ENCODE measurements around the gene RAMP1. TPM values are rescaled to one million over a fixed set of nuclear protein-coding genes. Genes with fewer than 3 reads are reported as not detected.

The RAMP1 gene
- total RNA-seq, 2 donors from 2014 or later, result 239 to 275 TPM

DNA sequence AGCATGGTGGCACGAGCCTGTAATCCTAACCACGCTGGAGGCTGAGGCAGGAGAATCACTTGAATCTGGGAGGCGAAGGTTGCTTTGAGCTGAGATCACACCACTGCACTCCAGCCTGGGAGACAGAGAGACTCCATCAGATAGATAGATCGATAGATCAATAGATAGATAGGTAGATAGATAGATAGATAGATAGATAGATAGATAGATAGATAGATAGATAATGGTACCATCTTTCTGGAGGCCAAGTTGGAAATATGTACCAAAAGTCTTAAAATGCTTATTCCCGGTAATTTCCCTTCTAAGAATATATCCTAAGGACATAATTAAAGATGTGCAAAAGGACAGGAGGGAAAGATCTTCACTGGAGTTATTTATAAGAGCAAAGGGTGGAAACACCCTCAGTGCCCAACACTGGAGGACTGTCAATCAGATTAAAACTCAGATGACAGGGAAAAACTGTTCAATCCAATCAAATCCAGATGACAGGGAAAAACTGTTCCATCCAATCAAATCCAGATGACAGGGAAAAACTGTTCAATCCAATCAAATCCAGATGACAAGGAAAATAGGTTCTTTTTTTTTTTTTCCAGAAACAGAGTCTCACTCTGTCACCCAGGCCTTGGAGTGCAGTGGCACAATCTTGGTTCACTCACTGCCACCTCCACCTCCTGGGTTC lies 58.4 kb downstream of the RAMP1 start:
- Histone ChIP-seq H3K36me3 (no peaks in the 10 kb centered on the region), H3K27ac (no peak overlapping the region), H3K4me3 (no peak overlapping the region), H3K4me1 (peaks cover 0 to under 1% of the 10 kb centered on the region in 2 donors), H3K9me3 (no peaks in the 10 kb centered on the region), H3K27me3 (no peaks in the 10 kb centered on the region)
- no peak for DNase-seq (ENCODE audit: low spot score)
- TF ChIP-seq, protein P1, sequence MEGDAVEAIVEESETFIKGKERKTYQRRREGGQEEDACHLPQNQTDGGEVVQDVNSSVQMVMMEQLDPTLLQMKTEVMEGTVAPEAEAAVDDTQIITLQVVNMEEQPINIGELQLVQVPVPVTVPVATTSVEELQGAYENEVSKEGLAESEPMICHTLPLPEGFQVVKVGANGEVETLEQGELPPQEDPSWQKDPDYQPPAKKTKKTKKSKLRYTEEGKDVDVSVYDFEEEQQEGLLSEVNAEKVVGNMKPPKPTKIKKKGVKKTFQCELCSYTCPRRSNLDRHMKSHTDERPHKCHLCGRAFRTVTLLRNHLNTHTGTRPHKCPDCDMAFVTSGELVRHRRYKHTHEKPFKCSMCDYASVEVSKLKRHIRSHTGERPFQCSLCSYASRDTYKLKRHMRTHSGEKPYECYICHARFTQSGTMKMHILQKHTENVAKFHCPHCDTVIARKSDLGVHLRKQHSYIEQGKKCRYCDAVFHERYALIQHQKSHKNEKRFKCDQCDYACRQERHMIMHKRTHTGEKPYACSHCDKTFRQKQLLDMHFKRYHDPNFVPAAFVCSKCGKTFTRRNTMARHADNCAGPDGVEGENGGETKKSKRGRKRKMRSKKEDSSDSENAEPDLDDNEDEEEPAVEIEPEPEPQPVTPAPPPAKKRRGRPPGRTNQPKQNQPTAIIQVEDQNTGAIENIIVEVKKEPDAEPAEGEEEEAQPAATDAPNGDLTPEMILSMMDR (IDR thresholded peaks at IDR 0.05), result no peak

DNA sequence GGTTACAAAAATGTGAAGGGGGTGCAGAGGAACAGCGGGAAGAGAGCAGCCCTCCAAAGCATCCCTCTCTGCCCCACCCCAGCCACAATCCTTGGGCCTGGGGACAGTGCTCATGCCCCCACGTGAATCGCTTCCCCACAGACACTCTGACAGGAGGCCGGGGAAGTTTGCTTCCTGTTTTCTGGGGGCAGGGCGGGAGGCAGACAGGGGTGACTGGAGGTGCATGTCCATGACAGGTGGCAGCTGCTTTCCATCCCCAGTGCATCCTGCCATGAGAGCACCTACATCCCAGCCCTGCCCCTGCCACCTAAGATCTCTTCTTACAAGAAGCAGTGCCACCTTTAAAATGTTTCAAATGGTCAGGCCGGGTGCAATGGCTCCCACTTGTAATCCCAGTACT lies 60.2 kb downstream of the RAMP1 start:
- Histone ChIP-seq H3K36me3 (no peaks in the 10 kb centered on the region), H3K4me1 (peaks cover 0 to 8% of the 10 kb centered on the region in 2 donors), H3K9me3 (no peaks in the 10 kb centered on the region), H3K27ac (peak overlapping the region in 1 of 2 donors; percentile 16), H3K27me3 (no peaks in the 10 kb centered on the region), H3K4me3 (no peak overlapping the region)
- TF ChIP-seq, protein P1 (IDR thresholded peaks at IDR 0.05), result no peak
- DNase-seq (ENCODE audit: low spot score), result no peak

DNA sequence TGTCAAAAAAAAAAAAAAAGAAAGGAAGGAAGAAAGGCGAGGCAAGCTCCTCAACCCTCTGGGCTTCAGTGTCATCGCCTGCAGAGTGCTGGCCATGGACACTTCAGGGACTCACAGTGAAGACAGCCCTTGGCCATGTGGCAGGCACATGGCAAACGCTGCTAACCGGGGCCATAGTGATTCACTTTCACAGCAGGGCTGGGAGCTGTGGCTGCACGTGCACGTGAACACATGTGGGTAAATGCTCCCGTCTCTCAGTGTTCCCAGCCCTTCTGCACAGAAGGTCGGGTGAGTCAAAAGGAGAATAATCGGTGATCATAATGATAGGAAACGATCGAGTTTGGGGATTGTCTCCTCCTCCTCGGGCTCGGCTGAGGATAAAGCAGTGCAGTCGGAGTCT lies 61.2 kb downstream of the RAMP1 start:
- Histone ChIP-seq H3K4me3 (no peak overlapping the region), H3K36me3 (no peaks in the 10 kb centered on the region), H3K27me3 (no peaks in the 10 kb centered on the region), H3K27ac (no peak overlapping the region), H3K9me3 (no peaks in the 10 kb centered on the region), H3K4me1 (peaks cover 0 to 8% of the 10 kb centered on the region in 2 donors)
- TF ChIP-seq, protein P1 (IDR thresholded peaks at IDR 0.05), result no peak
- no peak for DNase-seq (ENCODE audit: low spot score)

GRCh38 chr2:237921967-237922492 lies 62.6 kb downstream of the RAMP1 start:
- Histone ChIP-seq H3K36me3 (no peaks in the 10 kb centered on the region), H3K27ac (no peak overlapping the region), H3K27me3 (no peaks in the 10 kb centered on the region), H3K9me3 (no peaks in the 10 kb centered on the region), H3K4me3 (no peak overlapping the region), H3K4me1 (peaks cover 0 to 8% of the 10 kb centered on the region in 2 donors)
- no peak for DNase-seq (ENCODE audit: low spot score)
- TF ChIP-seq, protein P1 (IDR thresholded peaks at IDR 0.05), result no peak

- TF ChIP-seq, protein P1 (IDR thresholded peaks at IDR 0.05), result no peak
- H3K27ac ChIP-seq, result peak overlapping the region; percentile 55 to 64
- H3K9me3 ChIP-seq, result no peaks in the 10 kb centered on the region
- peaks cover 0 to 8% of the 10 kb centered on the region in 2 donors for H3K4me1 ChIP-seq
- no peak for DNase-seq (ENCODE audit: low spot score)
- peak overlapping the region in 1 of 2 donors; percentile 38 for H3K4me3 ChIP-seq
- H3K36me3 ChIP-seq, result no peaks in the 10 kb centered on the region
- H3K27me3 ChIP-seq, result no peaks in the 10 kb centered on the region
Measured at GRCh38 chr2:237922641-237923361, 63.4 kb downstream of the RAMP1 start.

Measured in right atrium auricular region (tissue), 2 donors.